Stimulated activated CD8-positive, alpha-beta memory T cell treated with anti-CD3 and anti-CD28 coated beads, Interleukin-12 subunit alpha, Interleukin-12 subunit beta, amount 100 ng/mL, for 4 hours (primary cell): ENCODE results near the gene CSTB.

Experiments used
- DNase-seq: peaks from one replicate; pipeline ENCODE4 v3.0.0-alpha.2; 2020; ENCODE audit warnings: low read depth

The CSTB gene

DNA sequence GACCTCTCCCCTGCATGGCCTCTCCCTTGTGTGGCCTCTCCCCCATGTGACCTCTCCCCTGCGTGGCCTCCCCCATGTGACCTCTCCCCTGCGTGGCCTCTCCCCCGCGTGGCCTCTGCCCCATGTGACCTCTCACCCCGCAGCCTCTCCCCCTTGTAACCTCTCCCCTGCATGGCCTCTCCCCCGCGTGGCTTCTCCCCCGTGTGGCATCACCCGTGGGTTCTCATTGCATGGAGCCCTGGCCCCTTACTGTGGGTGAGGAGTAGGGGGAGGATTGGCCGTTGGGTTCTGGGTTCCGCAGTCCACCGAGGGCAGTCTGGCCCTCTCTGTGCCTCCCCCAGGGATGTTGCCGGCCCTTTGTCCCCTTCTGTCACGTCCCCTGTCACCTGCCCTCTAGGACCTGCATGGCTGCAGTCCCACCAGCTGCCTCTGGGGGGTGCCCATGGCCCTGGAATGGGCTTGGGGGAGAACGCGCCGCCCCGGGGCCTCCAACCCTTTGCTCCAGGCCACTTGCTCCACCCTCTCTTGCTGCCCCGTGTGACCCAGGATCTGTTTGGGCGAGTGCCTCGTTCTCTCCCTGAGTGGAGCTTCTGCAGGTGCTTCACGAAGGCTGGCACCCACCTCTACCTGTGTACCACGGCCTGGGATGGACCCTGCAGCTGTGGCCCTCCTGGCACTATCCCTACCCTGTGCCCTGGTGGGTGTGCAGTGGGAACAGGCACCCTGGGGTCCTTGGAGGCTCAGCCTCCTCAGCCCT is 34.6 kb upstream of the CSTB start:
- peak; percentile 63 for DNase-seq

DNA sequence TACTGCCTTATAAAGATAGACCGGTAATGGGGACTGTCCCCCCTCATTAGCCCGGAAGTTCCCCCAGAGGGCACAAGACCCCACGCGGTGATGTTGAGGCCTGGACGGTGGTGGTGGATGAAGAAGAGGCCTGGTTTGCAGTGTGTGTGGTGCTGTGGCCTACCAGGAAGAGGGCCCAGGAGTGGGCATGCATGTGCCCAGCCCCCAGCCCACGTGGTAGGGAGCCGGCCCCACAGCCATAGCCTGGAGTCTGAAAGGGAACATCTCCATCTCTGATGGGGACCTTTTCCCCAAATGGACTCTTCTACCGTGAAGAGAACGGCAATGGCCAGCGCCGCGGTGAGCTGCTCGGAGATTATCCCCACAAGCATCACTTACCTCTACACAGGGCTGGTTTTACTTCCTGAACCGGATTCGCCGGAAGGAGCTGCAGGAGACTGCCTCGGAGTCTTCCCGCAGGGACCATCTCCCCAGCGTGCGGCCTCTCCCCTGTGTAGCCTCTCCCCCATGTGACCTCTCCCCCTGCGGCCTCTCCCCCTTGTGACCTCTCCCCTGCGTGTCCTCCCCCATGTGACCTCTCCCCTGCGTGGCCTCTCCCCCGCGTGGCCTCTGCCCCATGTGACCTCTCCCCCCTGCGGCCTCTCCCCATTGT is 33.9 kb upstream of the CSTB start:
- DNase-seq = no peak

DNA sequence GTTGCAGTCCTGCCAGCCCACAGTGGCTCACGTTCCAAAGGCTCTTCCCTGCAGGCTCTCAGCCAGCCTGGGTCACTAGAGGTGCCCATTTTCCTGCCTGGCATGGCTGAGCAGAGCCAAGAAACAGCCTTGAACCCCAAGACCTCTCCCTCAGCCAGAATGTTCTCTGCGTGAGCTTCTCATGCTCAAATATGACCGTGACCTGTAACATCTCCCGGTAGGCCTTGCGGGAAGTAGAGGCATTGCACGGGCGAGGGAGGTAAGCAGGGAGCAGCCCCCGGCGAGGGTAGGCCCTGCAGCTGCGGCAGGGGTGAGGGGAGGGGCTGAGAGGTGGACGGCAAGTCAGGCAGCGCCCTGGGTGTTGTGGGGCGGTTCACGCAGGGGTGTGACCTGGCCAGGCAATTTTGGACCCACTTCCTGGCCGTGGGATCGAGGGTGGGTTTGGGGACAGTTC is 33.3 kb upstream of the CSTB start:
- DNase-seq = no peak

DNA sequence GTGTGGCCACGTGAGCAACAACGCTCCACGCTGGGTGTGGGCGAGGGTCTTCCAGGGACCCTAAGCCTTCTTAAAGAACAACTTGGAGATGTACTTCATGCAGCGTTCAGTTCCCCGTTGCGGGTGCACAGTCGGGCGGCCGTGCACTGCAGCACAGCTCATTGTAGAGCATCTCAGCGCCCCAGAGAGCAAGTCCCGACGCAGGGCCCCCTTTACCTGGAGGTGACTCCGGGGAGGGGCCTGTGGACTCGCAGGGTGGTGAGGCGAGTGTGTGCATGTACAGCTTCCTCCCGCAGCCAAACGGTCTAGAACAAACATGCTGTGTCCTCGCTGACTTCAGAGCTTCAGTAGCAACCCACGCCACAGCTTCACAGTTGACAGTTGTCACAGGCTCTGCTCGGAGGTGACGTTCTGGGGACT is 32.7 kb upstream of the CSTB start:
- no peak for DNase-seq

DNA sequence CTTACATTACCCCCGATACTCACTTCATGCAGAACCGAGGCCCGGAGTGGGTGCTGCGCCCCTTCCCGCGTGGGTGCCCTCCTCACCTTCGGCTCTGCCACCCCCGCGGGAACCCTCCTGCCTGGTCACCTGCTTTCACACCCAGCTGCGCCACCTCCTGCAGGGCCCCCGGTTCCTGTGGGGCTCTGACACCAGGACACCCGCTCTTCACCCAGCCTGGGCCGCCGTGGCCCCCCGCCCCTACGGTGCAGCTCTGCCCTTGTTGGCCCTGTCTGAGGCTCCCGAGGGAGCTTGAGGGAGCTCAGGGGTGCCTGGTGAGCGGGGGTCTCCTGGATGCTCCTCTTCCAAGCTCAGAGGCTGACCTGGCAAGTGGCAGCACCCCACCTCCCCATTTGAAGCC is 32.3 kb upstream of the CSTB start:
- no peak for DNase-seq

DNA sequence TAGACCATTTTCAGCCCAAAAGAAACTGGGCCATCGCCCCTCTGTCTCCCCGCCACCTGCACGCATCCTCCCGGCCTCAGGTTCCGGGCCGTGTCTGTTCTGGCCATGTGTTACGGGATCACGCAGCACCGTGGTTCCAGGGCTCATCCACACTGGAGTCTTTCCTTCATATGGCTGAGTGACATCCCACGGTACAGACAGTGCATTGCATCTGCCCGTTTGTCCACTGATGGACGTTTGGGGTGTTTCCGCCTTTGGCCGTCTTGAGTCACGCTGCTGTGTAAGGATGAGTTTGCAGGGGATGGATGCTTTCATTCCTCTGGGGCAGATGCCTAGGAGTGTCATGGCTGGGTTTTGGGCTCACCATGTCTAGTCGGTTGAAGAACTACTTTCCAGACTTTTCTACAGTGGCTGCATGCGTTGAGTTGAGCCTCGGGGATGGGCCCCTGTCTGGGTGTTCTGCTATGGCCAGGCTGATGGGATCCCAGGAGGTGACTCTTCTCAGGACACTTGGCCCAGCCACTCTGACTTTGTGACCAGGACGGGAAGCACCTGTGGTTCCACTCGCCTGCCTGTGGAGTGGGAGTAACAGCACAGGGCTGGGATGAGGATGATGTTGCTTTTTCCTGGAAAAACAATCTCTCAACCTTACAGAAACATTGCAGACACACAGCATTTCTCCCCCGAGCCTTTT is 30.1 kb upstream of the CSTB start:
- no peak for DNase-seq

DNA sequence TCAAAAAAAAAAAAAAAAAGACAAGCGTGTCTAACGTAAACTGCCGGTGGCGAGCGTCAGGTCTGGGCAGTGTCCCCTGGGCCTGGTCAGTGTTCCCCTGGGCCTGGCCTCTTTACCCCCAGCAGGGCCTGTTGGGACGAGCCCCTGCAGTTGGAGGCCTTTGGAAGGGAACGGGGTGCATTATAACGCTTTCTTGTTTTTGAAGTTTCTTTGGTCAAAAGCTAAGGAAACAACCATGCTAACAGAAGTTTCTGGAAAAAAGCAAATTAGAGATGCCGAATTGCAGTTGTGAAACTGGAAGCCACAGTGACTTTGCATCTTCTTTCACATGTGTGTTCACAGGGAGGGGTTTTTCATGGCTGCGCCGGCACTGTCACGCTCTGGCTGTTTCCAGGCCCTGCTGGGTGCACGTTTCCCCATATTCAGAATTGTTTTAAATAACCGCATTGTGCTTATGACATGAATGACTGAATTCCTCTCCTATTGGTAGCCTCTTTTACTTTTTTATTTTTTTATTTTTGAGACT is 29.2 kb upstream of the CSTB start:
- DNase-seq = no peak

DNA sequence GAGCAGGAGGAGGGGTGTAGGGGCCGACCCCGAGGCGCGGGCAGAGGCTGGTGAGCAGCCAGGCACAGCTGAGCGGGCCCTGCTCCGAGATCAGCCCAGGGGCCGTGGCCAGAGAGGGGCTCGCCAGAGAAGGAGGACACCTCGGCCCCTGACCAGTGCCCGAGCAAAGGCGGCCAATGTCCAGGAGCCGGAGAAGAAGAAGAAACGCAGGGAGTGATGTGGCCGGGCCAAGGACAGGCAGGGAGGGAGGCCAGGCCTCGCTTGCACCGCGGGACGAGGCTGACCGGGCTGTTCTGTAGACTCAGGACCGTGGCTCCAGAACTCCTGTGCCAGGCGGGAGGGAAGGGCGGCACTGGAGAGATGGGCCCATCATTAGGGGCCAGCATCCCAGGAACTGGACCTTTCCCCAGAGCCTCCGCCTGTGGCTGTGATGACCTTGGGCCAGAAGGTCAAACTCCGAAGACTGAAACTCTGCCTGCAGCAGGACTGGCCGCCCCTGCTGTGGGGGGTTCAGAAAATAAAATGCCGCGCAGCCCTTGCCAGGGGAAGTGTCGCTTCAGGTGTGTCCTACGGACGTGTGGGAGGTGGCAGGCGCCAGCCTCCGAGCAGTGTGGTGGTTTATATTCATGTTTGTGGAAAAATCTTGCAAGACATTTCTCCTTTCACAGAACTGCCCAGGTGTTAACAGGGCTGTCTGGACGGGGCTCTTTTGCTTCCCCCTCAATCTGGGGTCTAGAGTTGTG is 27.6 kb upstream of the CSTB start:
- DNase-seq = no peak

DNA sequence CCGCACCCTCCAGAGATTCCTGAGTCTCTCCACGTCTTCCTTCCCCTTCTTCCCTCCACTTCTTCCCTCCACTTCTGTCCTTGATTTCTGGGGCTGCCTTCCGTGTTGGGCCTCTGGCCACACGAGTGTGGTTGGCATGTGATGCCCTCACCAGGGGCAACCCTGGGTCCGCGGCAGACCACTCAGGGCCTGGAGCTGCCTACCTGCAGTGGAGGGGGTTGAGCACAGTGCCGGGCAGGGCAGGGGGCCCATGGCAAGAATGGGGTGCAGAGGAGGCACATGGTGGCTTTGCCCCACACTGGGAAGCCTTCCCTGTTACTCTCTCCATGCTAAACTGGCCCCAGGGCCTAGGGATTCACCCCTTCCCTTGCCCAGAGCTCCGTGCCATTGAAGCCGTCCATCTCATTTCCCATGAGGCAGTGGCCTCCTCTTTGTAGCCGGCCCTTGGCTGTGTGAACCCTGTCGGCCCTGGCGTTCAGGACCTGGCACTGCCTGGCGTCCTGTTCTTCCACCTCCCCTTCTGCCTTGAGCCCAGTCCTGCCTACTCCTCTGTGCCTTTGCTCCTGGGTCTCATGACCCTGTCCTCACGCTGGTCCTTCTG is 26.7 kb upstream of the CSTB start:
- no peak for DNase-seq

DNA sequence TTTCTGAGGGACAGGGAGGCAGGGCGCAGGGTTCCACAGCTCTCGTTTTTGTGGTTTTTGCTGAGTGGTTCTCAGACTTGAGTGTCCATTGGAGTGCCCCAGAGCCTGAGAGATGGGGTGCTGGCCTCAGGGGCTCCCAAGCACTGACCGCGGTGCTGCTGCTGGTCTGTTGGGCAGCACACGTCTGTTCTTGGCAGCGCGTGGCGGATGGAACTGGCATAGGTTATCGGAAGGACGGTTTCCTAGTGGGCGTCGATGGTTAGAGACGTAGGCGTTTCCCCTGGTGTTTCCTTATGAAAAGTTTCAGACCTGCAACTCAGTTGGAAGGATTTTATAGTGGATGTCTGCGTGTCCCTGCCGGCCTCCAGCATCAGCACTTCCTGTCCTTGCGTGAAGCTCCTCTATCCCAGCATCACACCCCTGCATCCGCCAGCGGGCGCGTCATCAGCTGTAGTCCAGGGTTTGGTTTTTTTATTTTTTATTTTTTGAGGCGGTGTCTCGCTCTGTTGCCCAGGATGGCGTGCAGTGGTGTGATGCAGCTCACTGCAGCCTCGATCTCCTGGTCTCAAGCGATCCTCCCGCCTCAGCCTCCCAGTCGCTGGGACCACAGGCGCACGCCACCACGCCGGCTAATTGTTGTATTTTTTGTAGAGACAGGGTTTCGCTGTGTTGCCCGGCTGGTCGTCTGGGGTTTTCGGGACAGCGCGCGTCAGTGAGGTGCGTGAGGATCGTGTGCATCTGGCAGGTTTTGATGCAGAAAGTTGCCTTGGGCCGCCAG is 25.1 kb upstream of the CSTB start:
- no peak for DNase-seq

DNA sequence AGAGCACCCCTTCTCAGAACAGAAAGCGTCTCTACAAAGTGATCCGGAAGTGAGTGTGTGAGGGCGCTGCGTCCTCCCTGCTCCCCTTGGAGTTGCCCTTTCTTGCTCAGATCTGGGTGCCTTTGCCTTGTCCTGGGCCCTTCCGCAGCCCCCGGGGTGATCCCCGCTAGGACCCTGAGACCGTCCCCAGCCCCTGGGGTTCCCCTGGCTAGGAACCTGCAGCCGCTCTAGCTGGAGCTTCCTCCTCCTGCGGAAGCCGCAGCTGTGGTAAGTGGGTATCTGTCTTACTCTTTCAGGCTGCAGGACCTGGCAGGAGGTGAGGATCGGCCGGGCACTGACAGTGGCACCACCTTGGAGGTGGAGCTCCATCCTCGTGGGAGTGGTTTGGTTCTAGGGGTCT is 24.5 kb upstream of the CSTB start:
- DNase-seq = no peak

DNA sequence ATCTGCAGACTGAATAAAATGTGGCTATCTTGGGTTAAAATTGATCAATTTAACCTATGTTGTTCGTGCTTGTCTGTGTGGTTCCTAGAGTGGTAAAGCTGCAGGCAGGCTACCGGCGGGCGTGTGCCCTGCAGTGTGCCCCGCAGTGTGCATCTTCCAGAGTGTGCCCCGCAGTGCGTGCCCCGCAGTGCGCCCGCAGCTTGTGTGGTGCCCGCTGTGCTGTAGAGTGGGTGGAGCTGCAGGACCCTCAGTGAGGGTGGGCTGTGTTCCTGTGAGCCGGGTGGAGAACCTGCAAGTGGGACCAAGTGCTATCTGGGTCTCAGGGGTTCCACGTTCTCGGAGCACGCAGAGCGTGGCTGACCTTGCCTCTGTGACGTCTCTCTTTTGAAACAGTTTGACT is 24.0 kb upstream of the CSTB start:
- no peak for DNase-seq

DNA sequence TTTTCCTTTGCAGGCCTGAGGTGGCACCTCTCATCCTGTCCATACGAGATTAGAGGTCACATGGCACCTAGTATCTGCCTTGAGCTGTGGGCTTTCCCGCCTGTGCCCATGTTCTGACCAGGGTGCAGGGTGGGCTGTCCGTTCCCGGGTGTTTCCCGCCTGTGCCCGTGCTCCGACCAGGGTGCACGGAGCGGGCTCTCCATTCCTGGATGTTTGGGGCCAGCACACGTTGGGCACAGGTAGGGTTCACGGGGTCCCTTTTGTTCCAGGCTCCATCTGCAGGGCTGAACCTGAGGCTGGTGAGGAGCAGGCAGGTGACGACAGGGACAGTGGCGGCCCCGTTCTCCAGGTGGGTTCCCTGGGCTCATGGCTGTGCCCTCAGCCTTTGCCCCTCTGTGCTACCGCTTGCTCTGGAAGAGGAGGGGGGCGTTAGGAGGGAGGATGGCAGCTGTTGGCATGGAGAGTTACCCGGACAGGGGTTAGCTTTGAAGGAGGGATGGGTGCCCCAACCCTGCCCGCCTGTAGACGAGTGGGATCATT is 23.3 kb upstream of the CSTB start:
- DNase-seq = no peak

DNA sequence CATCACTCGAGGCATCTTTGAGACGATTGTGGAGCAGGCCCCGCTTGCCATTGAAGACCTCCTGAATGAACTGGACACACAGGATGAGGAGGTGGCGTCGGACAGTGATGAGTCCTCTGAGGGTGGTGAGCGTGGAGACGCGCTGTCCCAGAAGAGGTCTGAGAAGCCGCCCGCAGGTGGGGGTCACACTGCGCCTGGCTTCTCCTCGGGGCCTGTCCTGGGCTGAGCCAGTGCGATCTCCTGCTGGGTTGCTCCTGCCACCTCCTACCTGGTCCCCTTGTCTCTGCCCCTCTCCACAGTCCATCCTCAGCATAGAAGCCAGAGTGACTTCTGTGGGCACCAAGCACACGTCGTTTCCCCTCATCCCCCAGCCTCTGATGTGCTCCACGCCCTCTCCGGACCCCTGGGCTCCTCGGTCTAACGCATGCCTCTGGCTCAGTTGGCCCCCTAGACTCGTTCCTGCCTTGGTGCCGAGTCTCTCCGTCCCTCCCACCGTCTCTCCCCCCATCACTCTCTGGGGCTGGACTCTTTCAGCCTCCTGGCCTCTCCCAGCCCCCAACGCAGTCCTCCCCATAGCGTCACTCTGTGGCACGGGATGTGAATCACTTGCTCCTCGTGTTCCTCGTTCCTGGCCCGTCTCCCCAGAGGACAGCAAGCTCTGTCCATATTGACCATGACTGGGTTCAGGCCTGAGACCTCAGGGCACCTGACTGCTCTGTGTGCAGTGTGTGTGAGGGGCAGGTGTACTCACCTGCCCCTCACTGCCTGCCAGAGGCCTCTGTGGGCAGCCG is 22.0 kb upstream of the CSTB start:
- DNase-seq = no peak

DNA sequence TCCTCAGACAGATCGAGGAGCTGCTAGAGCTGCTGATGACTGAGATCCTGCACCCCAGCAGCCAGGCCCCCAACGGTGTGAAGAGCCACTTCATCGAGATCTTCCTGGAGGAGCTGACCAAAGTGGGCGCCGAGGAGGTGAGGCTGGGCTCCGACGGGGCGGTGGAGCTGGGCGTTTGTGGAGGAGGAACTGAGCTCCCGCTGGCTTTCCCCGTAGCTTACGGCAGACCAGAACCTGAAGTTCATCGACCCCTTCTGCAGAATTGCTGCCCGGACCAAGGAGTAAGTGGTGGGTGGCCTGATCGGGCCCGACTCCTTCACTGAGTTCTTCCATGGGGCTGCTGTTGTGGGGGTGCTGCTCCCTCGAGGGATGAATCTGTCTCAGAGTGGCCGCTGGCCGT is 21.3 kb upstream of the CSTB start:
- no peak for DNase-seq

DNA sequence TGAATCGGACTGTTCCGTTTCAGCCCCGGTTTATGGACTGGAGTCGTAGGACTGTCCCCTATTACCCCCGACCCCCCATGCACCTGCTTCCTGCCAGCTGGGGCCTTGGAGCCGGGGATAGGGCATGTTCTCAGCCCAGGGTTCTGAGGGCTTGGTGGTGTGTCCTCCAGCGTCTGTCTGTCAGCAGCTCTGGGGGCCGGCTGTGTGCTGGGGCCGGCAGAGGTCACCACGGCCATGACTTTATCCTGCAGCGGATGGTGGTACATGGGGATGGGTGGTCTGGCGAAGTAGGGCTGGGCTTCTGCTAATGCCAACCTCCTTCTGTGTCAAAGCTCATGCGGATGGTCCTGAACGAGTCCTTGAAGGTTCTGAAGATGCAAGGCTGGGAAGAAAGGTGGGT is 18.7 kb upstream of the CSTB start:
- no peak for DNase-seq

DNA sequence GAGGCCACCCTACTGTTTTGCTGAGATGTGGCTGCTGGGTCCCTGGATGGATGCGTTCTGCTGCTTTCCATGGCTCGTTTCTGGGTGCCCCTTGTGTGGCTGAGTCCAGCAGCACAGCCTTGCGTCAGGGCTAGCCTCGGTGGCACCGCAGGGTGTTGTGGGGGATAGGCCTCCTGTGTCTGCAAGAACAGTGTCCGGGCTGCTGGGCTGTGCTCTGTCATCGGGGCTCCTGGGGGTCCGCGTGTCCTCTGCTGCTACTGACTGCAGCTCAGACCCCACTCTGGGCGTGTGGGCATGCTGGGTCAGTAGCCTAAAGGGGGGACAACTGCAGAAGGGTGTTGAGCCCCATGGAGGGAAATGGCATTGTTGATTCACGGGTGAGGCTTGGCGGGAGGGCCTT is 18.2 kb upstream of the CSTB start:
- DNase-seq = no peak

DNA sequence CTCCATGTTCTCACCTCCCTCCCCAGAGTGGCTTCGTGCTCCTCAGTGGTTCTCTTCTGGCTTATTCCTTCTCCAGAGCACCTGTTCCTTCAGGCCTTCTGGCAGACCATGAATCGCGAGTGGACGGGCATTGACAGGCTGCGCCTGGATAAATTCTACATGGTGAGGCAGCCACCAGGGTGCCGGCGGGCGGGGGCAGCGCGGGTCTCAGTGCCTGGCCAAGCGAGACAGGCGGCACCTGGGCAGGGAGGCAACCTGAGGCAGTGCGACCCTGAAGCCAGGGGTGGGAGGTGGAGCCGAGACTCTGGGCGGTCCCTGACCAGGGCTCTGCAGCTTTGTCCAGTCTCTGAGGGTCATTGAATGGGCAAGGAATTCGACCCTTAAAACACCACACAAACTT is 17.1 kb upstream of the CSTB start:
- no peak for DNase-seq

DNA sequence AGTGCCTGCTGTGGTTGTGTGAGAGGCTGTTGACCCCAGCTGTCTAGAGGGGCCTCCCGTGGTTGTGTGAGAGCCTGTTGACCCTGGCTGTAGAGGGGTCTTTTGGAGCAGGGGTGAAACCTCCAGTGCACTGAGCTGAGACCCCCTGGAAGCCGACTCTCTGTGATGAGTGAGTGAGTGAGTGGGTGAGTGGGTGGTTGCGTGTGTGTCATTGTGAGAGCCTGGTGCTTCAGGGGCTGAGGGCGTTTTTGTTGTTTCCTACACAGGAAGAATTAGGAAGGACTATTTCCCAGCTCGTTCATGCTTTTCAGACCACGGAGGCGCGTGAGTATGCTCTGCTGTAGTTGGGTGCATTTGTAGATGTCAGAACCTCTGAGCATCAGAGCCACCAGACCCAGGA is 16.3 kb upstream of the CSTB start:
- no peak for DNase-seq

DNA sequence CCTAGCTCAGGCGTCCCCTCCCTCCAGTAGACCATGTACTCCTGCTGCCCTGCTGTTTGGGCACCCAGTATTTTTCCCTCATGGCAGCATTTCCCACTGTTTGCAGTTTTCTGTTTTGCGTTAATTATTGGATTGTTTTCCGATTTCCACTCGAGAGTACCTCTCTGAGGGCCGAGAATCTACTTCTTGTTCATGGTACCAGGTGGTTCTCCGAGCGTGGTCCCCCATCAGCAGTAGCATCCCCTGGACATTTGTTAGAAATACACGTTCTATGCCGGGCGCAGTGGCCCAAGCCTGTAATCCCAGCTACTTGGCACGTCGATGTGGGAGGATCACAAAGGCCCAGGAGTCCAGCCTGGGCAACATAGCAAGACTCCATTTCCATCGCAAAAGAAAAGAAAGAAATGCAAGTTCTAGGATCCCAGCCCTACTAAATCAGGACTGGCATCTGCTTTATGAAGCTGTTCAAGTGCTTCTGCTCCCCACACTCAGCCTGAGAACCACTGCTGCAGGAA is 14.0 kb upstream of the CSTB start:
- no peak for DNase-seq
